ENCODE measurements around the gene HES4. TPM values are rescaled to one million over a fixed set of nuclear protein-coding genes. Genes with fewer than 3 reads are reported as not detected.

The HES4 gene
- total RNA-seq (10 to 100 TPM; 26.8 to 98.1 (median 42.0) TPM), polyA plus RNA-seq (10 to 100 TPM; 25.7 to 29.2 TPM)
- long read RNA-seq, donor 1, transcript HES4-201 (4 exons, 899 nt) = minor isoform, 16 of 79 reads
- long read RNA-seq, donor 1, transcript HES4-202 (3 exons, 1,040 nt) = major isoform, 36 of 79 reads
- long read RNA-seq, donor 1, transcript HES4-203 (2 exons, 1,038 nt) = minor isoform, 16 of 79 reads
- long read RNA-seq, donor 1, partial matches to known transcripts = 2 of 79 reads
- long read RNA-seq, donor 1, other reads (novel, unspliced or antisense) = 5 of 79 reads
- long read RNA-seq, donor 2, partial matches to known transcripts = 1 of 2 reads
- long read RNA-seq, donor 2, other reads (novel, unspliced or antisense) = 0 of 2 reads
- long read RNA-seq, donor 3, transcript HES4-203 (2 exons, 1,038 nt) = minor isoform, 9 of 88 reads
- long read RNA-seq, donor 3, transcript HES4-202 (3 exons, 1,040 nt) = minor isoform, 31 of 88 reads
- long read RNA-seq, donor 3, transcript HES4-201 (4 exons, 899 nt) = major isoform, 39 of 88 reads
- long read RNA-seq, donor 3, partial matches to known transcripts = 2 of 88 reads
- long read RNA-seq, donor 3, other reads (novel, unspliced or antisense) = 3 of 88 reads

- TF ChIP-seq, protein P1, sequence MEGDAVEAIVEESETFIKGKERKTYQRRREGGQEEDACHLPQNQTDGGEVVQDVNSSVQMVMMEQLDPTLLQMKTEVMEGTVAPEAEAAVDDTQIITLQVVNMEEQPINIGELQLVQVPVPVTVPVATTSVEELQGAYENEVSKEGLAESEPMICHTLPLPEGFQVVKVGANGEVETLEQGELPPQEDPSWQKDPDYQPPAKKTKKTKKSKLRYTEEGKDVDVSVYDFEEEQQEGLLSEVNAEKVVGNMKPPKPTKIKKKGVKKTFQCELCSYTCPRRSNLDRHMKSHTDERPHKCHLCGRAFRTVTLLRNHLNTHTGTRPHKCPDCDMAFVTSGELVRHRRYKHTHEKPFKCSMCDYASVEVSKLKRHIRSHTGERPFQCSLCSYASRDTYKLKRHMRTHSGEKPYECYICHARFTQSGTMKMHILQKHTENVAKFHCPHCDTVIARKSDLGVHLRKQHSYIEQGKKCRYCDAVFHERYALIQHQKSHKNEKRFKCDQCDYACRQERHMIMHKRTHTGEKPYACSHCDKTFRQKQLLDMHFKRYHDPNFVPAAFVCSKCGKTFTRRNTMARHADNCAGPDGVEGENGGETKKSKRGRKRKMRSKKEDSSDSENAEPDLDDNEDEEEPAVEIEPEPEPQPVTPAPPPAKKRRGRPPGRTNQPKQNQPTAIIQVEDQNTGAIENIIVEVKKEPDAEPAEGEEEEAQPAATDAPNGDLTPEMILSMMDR (IDR thresholded peaks at IDR 0.05) = no peak
- TF ChIP-seq POLR2A (IDR thresholded peaks at IDR 0.05) = peak; percentile 85 to 98
- intact Hi-C loops (cut with DNase I) = loop anchor here in 1 of 10 donors (2.0 to 5.0 kb wide), 3 partner anchors 15 to 93 kb away; partner anchors contain the start of gene PERM1
- Histone ChIP-seq H3K27ac (peak within 1 kb of the TSS; percentile 96 to 100 (median 100)), H3K4me1 (peaks cover 0 to 51% (median 28%) of the 10 kb centered on the region in 12 donors), H3K4me3 (peak within 1 kb of the TSS; percentile 51 to 93 (median 79)), H3K36me3 (peaks cover 0 to 7% (median 0%) of the 10 kb centered on the region in 9 donors), H3K9me3 (no peaks in the 10 kb centered on the region), H3K27me3 (peaks cover 0 to 69% (median 0%) of the 10 kb centered on the region in 9 donors)
- ATAC-seq (peak; percentile 66 to 84 (median 81)), DNase-seq (peak; percentile 95 to 96 (median 96))
- WGBS, 4 donors = 0 to 2% (median 1%) methylated on average over 44 to 95 of the region's 95 CpGs; no CpG with 5 or more reads in 1 of the 4 donors
Measured at GRCh38 chr1:999725-1000356, at the start of gene HES4. Gene HES4, minus strand, starts transcription at chr1:1000097. Its CDS starts 124 bp downstream, at chr1:999973.

- H3K27me3 ChIP-seq = no peaks in the 10 kb centered on the region
- H3K9me3 ChIP-seq = no peaks in the 10 kb centered on the region
- no peak overlapping the region for H3K4me3 ChIP-seq
- DNase-seq (no peak), ATAC-seq (no peak)
- peaks cover 0 to 65% (median 5%) of the 10 kb centered on the region in 9 donors for H3K36me3 ChIP-seq
- 91 to 98% (median 96%) methylated on average over 18 to 28 of the region's 28 CpGs for WGBS, 4 donors
- TF ChIP-seq, protein P1 (IDR thresholded peaks at IDR 0.05) = no peak
- TF ChIP-seq POLR2A (IDR thresholded peaks at IDR 0.05) = no peak
- intact Hi-C loops (cut with DNase I) = no loop called here
- no peak overlapping the region for H3K27ac ChIP-seq
- H3K4me1 ChIP-seq = no peaks in the 10 kb centered on the region
Measured at GRCh38 chr1:1048765-1049164, 48.9 kb upstream of the HES4 start.

DNA sequence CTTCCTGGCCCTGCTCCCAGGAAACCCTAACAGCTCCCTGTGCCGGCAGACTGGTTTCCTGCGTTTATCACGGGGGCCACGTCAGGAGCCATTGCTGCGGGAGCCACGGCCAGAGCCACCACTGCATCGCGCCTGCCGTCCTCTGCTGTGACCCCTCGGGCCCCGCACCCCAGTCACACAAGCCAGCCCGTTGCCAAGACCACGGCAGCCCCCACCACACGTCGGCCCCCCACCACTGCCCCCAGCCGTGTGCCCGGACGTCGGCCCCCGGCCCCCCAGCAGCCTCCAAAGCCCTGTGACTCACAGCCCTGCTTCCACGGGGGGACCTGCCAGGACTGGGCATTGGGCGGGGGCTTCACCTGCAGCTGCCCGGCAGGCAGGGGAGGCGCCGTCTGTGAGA, 48.1 kb upstream of the HES4 start:
- intact Hi-C loops (cut with DNase I) = no loop called here
- Histone ChIP-seq H3K27ac (no peak overlapping the region), H3K27me3 (no peaks in the 10 kb centered on the region), H3K36me3 (peaks cover 0 to 66% (median 5%) of the 10 kb centered on the region in 9 donors), H3K4me3 (no peak overlapping the region), H3K4me1 (no peaks in the 10 kb centered on the region), H3K9me3 (no peaks in the 10 kb centered on the region)
- WGBS, 4 donors = 87 to 94% (median 93%) methylated on average over 14 to 25 of the region's 25 CpGs
- ATAC-seq = no peak
- TF ChIP-seq, protein P1 (IDR thresholded peaks at IDR 0.05) = no peak
- TF ChIP-seq POLR2A (IDR thresholded peaks at IDR 0.05) = no peak
- DNase-seq = no peak

DNA sequence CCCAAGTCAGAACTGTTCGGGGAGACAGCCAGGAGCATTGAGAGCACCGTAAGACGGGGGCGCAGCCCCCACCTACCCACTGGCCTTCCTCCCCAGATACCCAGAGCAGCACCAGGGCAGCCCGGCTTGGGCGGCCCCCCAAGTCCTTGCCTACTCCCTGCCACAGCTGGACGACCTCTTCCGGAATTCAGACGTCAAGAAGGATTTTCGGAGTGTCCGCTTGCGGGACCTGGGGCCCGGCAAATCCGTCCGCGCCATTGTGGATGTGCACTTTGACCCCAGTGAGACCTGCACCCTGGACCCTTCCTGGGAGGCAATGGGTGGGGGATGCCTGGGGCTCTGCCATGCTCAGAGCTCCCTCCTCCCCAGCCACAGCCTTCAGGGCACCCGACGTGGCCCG, 47.5 kb upstream of the HES4 start:
- 95 to 100% (median 97%) methylated on average over 14 to 19 of the region's 19 CpGs for WGBS, 4 donors
- TF ChIP-seq POLR2A (IDR thresholded peaks at IDR 0.05) = no peak
- TF ChIP-seq, protein P1 (IDR thresholded peaks at IDR 0.05) = no peak
- H3K4me1 ChIP-seq = no peaks in the 10 kb centered on the region
- DNase-seq (no peak), ATAC-seq (no peak)
- H3K27ac ChIP-seq = no peak overlapping the region
- peaks cover 0 to 66% (median 5%) of the 10 kb centered on the region in 9 donors for H3K36me3 ChIP-seq
- no peaks in the 10 kb centered on the region for H3K9me3 ChIP-seq
- intact Hi-C loops (cut with DNase I) = no loop called here
- no peaks in the 10 kb centered on the region for H3K27me3 ChIP-seq
- no peak overlapping the region for H3K4me3 ChIP-seq
